ENCODE data around the gene MAN1A1.
"Not testable (repeated sequence)": the region's sequence is repeated elsewhere in the genome, so short reads cannot be mapped to it uniquely, and the experiment has no call there.

Gene MAN1A1

GRCh38 chr6:119349361-119350201, at the start of gene MAN1A1:
Gene MAN1A1 (minus strand): TSS chr6:119349761. CDS start chr6:119349065, 696 bp downstream.
- no peak for DNase-seq (ENCODE audit: low read depth)

GRCh38 chr6:119395192-119395591, 45.6 kb upstream of the MAN1A1 start:
- no peak for DNase-seq (ENCODE audit: low read depth)

- no peak for DNase-seq (ENCODE audit: low read depth)
Observed at GRCh38 chr6:119390247-119390793, 40.8 kb upstream of the MAN1A1 start.

GRCh38 chr6:119385994-119386393, 36.4 kb upstream of the MAN1A1 start:
- DNase-seq (ENCODE audit: low read depth) = no peak

- DNase-seq (ENCODE audit: low read depth) = no peak
Observed at GRCh38 chr6:119384444-119384843, 34.9 kb upstream of the MAN1A1 start.

- DNase-seq (ENCODE audit: low read depth) = no peak
Observed at GRCh38 chr6:119379809-119380208, 30.2 kb upstream of the MAN1A1 start.

GRCh38 chr6:119377043-119377442, 27.5 kb upstream of the MAN1A1 start:
- DNase-seq (ENCODE audit: low read depth) = not testable (repeated sequence)

GRCh38 chr6:119370080-119370479, 20.5 kb upstream of the MAN1A1 start:
- no peak for DNase-seq (ENCODE audit: low read depth)

- no peak for DNase-seq (ENCODE audit: low read depth)
Observed at GRCh38 chr6:119368921-119369320, 19.4 kb upstream of the MAN1A1 start.

GRCh38 chr6:119361209-119361608, 11.6 kb upstream of the MAN1A1 start:
- no peak for DNase-seq (ENCODE audit: low read depth)

- no peak for DNase-seq (ENCODE audit: low read depth)
Observed at GRCh38 chr6:119360262-119360915, 10.8 kb upstream of the MAN1A1 start.

GRCh38 chr6:119355890-119356289, 6.3 kb upstream of the MAN1A1 start:
- no peak for DNase-seq (ENCODE audit: low read depth)

GRCh38 chr6:119355157-119355556, 5.6 kb upstream of the MAN1A1 start:
- no peak for DNase-seq (ENCODE audit: low read depth)

GRCh38 chr6:119353696-119354095, 4.1 kb upstream of the MAN1A1 start:
- no peak for DNase-seq (ENCODE audit: low read depth)

GRCh38 chr6:119352001-119352400, 2.4 kb upstream of the MAN1A1 start:
- DNase-seq (ENCODE audit: low read depth) = no peak

- DNase-seq (ENCODE audit: low read depth) = no peak
Observed at GRCh38 chr6:119350952-119351372, 1.4 kb upstream of the MAN1A1 start.

GRCh38 chr6:119350202-119350951, 816 bp upstream of the MAN1A1 start:
- peak; percentile 36 for DNase-seq (ENCODE audit: low read depth)

GRCh38 chr6:119348748-119349360, 707 bp downstream of the MAN1A1 start:
- DNase-seq (ENCODE audit: low read depth) = no peak

GRCh38 chr6:119348096-119348747, 1.3 kb downstream of the MAN1A1 start:
- DNase-seq (ENCODE audit: low read depth) = no peak

- DNase-seq (ENCODE audit: low read depth) = no peak
Observed at GRCh38 chr6:119347466-119348095, 2.0 kb downstream of the MAN1A1 start.

GRCh38 chr6:119346936-119347335, 2.6 kb downstream of the MAN1A1 start:
- DNase-seq (ENCODE audit: low read depth) = no peak

Measured in GM04503 (cell line).